ENCODE data around the gene PLXNA4.

PLXNA4 gene

GRCh38 chr7:132531562-132531961 lies 44.7 kb downstream of the PLXNA4 start:
- H3K4me2 ChIP-seq (ENCODE audit: low read length) = no peak overlapping the region
- H2AFZ ChIP-seq (ENCODE audit: low read depth, low read length) = no peak overlapping the region
- H3K27ac ChIP-seq (ENCODE audit: low read length) = no peak overlapping the region

GRCh38 chr7:132528695-132529094 lies 47.6 kb downstream of the PLXNA4 start:
- Histone ChIP-seq H3K9ac (ENCODE audit: low read length) (no peak overlapping the region), H3K36me3 (replicated peaks; ENCODE audit: low read depth, low read length) (no peaks in the 10 kb centered on the region), H3K4me3 (ENCODE audit: low read length) (no peak overlapping the region), H3K79me2 (ENCODE audit: low read length) (no peaks in the 10 kb centered on the region), H3K4me1 (ENCODE audit: low read length) (no peaks in the 10 kb centered on the region; the same call in 1 of the 2 replicates), H3K27ac (ENCODE audit: low read length) (no peak overlapping the region), H3K27me3 (ENCODE audit: low read depth, low read length) (peaks cover 22% of the 10 kb centered on the region), H2AFZ (ENCODE audit: low read depth, low read length) (no peak overlapping the region), H3K9me3 (ENCODE audit: insufficient read depth, low read length) (no peaks in the 10 kb centered on the region), H4K20me1 (ENCODE audit: insufficient read depth, low read length) (no peaks in the 10 kb centered on the region), H3K4me2 (ENCODE audit: low read length) (no peak overlapping the region)
- TF ChIP-seq CTCF (IDR thresholded peaks at IDR 0.05; ENCODE audit: low read depth, low read length) (no peak), EZH2phosphoT487 (IDR thresholded peaks at IDR 0.05; ENCODE audit: low read depth) (no peak)

More at GRCh38 chr7:132531562-132531961, 44.7 kb downstream of the PLXNA4 start:
- Histone ChIP-seq H3K9me3 (ENCODE audit: insufficient read depth, low read length) (no peaks in the 10 kb centered on the region), H3K36me3 (replicated peaks; ENCODE audit: low read depth, low read length) (no peaks in the 10 kb centered on the region), H3K4me3 (ENCODE audit: low read length) (no peak overlapping the region), H3K27me3 (ENCODE audit: low read depth, low read length) (peaks cover 21% of the 10 kb centered on the region), H3K79me2 (ENCODE audit: low read length) (no peaks in the 10 kb centered on the region), H4K20me1 (ENCODE audit: insufficient read depth, low read length) (no peaks in the 10 kb centered on the region), H3K4me1 (ENCODE audit: low read length) (no peaks in the 10 kb centered on the region; the same call in 1 of the 2 replicates), H3K9ac (ENCODE audit: low read length) (no peak overlapping the region)
- TF ChIP-seq CTCF (IDR thresholded peaks at IDR 0.05; ENCODE audit: low read depth, low read length) (no peak), EZH2phosphoT487 (IDR thresholded peaks at IDR 0.05; ENCODE audit: low read depth) (no peak)

- H3K27me3 ChIP-seq (ENCODE audit: low read depth, low read length) = peaks cover 22% of the 10 kb centered on the region
- no peaks in the 10 kb centered on the region; the same call in 1 of the 2 replicates for H3K4me1 ChIP-seq (ENCODE audit: low read length)
- no peak overlapping the region for H3K9ac ChIP-seq (ENCODE audit: low read length)
- no peak overlapping the region for H3K27ac ChIP-seq (ENCODE audit: low read length)
- no peaks in the 10 kb centered on the region for H4K20me1 ChIP-seq (ENCODE audit: insufficient read depth, low read length)
- no peaks in the 10 kb centered on the region for H3K79me2 ChIP-seq (ENCODE audit: low read length)
- no peaks in the 10 kb centered on the region for H3K36me3 ChIP-seq (replicated peaks; ENCODE audit: low read depth, low read length)
- H2AFZ ChIP-seq (ENCODE audit: low read depth, low read length) = no peak overlapping the region
- no peaks in the 10 kb centered on the region for H3K9me3 ChIP-seq (ENCODE audit: insufficient read depth, low read length)
- no peak overlapping the region for H3K4me3 ChIP-seq (ENCODE audit: low read length)
- no peak for TF ChIP-seq EZH2phosphoT487 (IDR thresholded peaks at IDR 0.05; ENCODE audit: low read depth)
- no peak for TF ChIP-seq CTCF (IDR thresholded peaks at IDR 0.05; ENCODE audit: low read depth, low read length)
- H3K4me2 ChIP-seq (ENCODE audit: low read length) = no peak overlapping the region
Observed at GRCh38 chr7:132527467-132528410, 48.5 kb downstream of the PLXNA4 start.

- Histone ChIP-seq H3K27me3 (ENCODE audit: low read depth, low read length) (peaks cover 19% of the 10 kb centered on the region), H2AFZ (ENCODE audit: low read depth, low read length) (no peak overlapping the region), H3K4me3 (ENCODE audit: low read length) (no peak overlapping the region), H3K79me2 (ENCODE audit: low read length) (no peaks in the 10 kb centered on the region), H3K9me3 (ENCODE audit: insufficient read depth, low read length) (no peaks in the 10 kb centered on the region), H3K4me1 (ENCODE audit: low read length) (no peaks in the 10 kb centered on the region; the same call in 1 of the 2 replicates), H3K27ac (ENCODE audit: low read length) (no peak overlapping the region), H3K9ac (ENCODE audit: low read length) (no peak overlapping the region), H4K20me1 (ENCODE audit: insufficient read depth, low read length) (no peaks in the 10 kb centered on the region), H3K36me3 (replicated peaks; ENCODE audit: low read depth, low read length) (no peaks in the 10 kb centered on the region), H3K4me2 (ENCODE audit: low read length) (no peak overlapping the region)
- TF ChIP-seq EZH2phosphoT487 (IDR thresholded peaks at IDR 0.05; ENCODE audit: low read depth) (no peak), CTCF (IDR thresholded peaks at IDR 0.05; ENCODE audit: low read depth, low read length) (no peak)
Observed at GRCh38 chr7:132526111-132526740, 50.0 kb downstream of the PLXNA4 start.
